ENCODE data around the gene P2RY11. TPM values are rescaled to one million over a fixed set of nuclear protein-coding genes. Genes with fewer than 3 reads are reported as not detected.
A peak's percentile ranks its signal among the peaks of the same experiment; 100 is the strongest.

Gene P2RY11
- total and polyA plus RNA-seq, 2 experiments from 2014 or later, result 4.0 to 4.3 TPM

DNA sequence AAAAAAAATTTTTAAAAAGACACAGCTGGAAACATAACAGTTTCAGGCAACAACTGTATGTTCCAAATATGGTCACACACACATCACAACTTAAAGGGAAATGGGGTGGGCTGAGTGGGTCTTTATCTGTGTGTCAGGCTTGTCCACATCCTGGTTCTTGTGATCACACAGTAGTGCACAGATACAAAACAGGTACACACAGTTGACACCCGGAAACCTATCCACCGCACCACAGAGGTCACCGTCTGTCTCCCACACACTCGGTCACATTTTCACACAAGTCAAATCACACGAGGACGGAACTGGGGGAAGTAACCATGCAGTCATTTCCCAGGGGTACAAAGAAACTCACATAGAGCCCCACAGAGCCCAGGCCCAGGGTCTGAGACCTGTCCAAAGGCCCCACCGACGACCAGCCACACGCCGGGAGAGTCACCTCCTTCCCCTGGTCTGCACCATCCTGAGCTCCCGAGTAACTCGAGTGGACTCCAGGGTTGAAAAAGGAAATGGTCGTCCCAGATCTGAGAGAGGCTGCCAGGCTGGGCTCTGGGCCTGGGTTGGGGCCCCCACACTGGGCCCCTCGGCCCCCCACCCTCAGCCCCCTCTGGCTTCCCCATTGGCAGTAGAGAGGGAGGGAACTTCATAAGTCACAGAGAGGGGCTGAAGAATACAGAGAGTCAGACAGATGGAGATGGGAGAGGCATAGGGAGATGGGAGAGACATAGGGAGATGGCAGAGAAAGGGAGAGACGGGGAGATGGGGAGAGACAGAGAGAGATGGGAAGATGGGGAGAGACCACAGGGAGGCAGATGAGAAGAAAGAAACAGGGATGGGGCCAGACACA is 6.6 kb upstream of the P2RY11 start:
- Mint-ChIP-seq H3K27ac (no peak overlapping the region), H3K27me3 (ENCODE audit: insufficient read depth, low read depth, poor library complexity) (peaks cover 15% of the 10 kb centered on the region), H3K4me1 (peaks cover 7% of the 10 kb centered on the region), H3K36me3 (ENCODE audit: low read depth) (peaks cover 34% of the 10 kb centered on the region), H3K9me3 (no peaks in the 10 kb centered on the region), H3K4me3 (peak overlapping the region; percentile 96; the same call in 1 of the 3 replicates)
- Histone ChIP-seq H3K9me2 (ENCODE audit: insufficient read depth) (no peaks in the 10 kb centered on the region), H3F3A (replicated peaks; ENCODE audit: low read depth) (peaks cover 22% of the 10 kb centered on the region; the same call in 1 of the 2 replicates), H3K36me3 (ENCODE audit: insufficient read depth) (peaks cover 25% of the 10 kb centered on the region), H3K4me3 (no peak overlapping the region), H3K27ac (ENCODE audit: low read depth) (no peak overlapping the region), H3K27me3 (ENCODE audit: insufficient read depth) (no peaks in the 10 kb centered on the region), H2AFZ (peak overlapping the region; percentile 77; the same call in 1 of the 2 replicates), H3K4me1 (ENCODE audit: insufficient read depth) (peaks cover 7% of the 10 kb centered on the region; the same call in 1 of the 2 replicates), H3K4me2 (no peak overlapping the region), H4K20me1 (replicated peaks; ENCODE audit: insufficient read depth) (0 out of 2 replicates have a peak, but pooled peaks cover 7% of the 10 kb centered on the region), H3K79me2 (replicated peaks; ENCODE audit: insufficient read depth) (peaks cover 24% of the 10 kb centered on the region)
- DNase-seq (ENCODE audit: low spot score) (no peak), ATAC-seq (no peak)
- no peak for TF ChIP-seq EZH2 (IDR thresholded peaks at IDR 0.05; ENCODE audit: low read depth, unreplicated experiment)
- TF ChIP-seq, protein P1, sequence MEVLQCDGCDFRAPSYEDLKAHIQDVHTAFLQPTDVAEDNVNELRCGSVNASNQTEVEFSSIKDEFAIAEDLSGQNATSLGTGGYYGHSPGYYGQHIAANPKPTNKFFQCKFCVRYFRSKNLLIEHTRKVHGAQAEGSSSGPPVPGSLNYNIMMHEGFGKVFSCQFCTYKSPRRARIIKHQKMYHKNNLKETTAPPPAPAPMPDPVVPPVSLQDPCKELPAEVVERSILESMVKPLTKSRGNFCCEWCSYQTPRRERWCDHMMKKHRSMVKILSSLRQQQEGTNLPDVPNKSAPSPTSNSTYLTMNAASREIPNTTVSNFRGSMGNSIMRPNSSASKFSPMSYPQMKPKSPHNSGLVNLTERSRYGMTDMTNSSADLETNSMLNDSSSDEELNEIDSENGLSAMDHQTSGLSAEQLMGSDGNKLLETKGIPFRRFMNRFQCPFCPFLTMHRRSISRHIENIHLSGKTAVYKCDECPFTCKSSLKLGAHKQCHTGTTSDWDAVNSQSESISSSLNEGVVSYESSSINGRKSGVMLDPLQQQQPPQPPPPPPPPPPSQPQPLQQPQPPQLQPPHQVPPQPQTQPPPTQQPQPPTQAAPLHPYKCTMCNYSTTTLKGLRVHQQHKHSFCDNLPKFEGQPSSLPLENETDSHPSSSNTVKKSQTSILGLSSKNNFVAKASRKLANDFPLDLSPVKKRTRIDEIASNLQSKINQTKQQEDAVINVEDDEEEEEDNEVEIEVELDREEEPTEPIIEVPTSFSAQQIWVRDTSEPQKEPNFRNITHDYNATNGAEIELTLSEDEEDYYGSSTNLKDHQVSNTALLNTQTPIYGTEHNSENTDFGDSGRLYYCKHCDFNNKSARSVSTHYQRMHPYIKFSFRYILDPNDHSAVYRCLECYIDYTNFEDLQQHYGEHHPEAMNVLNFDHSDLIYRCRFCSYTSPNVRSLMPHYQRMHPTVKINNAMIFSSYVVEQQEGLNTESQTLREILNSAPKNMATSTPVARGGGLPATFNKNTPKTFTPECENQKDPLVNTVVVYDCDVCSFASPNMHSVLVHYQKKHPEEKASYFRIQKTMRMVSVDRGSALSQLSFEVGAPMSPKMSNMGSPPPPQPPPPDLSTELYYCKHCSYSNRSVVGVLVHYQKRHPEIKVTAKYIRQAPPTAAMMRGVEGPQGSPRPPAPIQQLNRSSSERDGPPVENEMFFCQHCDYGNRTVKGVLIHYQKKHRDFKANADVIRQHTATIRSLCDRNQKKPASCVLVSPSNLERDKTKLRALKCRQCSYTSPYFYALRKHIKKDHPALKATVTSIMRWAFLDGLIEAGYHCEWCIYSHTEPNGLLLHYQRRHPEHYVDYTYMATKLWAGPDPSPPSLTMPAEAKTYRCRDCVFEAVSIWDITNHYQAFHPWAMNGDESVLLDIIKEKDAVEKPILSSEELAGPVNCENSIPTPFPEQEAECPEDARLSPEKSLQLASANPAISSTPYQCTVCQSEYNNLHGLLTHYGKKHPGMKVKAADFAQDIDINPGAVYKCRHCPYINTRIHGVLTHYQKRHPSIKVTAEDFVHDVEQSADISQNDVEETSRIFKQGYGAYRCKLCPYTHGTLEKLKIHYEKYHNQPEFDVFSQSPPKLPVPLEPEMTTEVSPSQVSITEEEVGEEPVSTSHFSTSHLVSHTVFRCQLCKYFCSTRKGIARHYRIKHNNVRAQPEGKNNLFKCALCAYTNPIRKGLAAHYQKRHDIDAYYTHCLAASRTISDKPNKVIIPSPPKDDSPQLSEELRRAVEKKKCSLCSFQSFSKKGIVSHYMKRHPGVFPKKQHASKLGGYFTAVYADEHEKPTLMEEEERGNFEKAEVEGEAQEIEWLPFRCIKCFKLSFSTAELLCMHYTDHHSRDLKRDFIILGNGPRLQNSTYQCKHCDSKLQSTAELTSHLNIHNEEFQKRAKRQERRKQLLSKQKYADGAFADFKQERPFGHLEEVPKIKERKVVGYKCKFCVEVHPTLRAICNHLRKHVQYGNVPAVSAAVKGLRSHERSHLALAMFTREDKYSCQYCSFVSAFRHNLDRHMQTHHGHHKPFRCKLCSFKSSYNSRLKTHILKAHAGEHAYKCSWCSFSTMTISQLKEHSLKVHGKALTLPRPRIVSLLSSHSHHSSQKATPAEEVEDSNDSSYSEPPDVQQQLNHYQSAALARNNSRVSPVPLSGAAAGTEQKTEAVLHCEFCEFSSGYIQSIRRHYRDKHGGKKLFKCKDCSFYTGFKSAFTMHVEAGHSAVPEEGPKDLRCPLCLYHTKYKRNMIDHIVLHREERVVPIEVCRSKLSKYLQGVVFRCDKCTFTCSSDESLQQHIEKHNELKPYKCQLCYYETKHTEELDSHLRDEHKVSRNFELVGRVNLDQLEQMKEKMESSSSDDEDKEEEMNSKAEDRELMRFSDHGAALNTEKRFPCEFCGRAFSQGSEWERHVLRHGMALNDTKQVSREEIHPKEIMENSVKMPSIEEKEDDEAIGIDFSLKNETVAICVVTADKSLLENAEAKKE (CRISPR knock-in tag; IDR thresholded peaks at IDR 0.05), result no peak
- no peak for TF ChIP-seq ZNF331 (CRISPR knock-in tag; IDR thresholded peaks at IDR 0.05; ENCODE audit: low read depth)
- TF ChIP-seq, protein P2, sequence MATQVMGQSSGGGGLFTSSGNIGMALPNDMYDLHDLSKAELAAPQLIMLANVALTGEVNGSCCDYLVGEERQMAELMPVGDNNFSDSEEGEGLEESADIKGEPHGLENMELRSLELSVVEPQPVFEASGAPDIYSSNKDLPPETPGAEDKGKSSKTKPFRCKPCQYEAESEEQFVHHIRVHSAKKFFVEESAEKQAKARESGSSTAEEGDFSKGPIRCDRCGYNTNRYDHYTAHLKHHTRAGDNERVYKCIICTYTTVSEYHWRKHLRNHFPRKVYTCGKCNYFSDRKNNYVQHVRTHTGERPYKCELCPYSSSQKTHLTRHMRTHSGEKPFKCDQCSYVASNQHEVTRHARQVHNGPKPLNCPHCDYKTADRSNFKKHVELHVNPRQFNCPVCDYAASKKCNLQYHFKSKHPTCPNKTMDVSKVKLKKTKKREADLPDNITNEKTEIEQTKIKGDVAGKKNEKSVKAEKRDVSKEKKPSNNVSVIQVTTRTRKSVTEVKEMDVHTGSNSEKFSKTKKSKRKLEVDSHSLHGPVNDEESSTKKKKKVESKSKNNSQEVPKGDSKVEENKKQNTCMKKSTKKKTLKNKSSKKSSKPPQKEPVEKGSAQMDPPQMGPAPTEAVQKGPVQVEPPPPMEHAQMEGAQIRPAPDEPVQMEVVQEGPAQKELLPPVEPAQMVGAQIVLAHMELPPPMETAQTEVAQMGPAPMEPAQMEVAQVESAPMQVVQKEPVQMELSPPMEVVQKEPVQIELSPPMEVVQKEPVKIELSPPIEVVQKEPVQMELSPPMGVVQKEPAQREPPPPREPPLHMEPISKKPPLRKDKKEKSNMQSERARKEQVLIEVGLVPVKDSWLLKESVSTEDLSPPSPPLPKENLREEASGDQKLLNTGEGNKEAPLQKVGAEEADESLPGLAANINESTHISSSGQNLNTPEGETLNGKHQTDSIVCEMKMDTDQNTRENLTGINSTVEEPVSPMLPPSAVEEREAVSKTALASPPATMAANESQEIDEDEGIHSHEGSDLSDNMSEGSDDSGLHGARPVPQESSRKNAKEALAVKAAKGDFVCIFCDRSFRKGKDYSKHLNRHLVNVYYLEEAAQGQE (IDR thresholded peaks at IDR 0.05; ENCODE audit: unreplicated experiment), result no peak
- TF ChIP-seq ZNF114 (CRISPR knock-in tag; IDR thresholded peaks at IDR 0.05), result no peak
- TF ChIP-seq, protein P3, sequence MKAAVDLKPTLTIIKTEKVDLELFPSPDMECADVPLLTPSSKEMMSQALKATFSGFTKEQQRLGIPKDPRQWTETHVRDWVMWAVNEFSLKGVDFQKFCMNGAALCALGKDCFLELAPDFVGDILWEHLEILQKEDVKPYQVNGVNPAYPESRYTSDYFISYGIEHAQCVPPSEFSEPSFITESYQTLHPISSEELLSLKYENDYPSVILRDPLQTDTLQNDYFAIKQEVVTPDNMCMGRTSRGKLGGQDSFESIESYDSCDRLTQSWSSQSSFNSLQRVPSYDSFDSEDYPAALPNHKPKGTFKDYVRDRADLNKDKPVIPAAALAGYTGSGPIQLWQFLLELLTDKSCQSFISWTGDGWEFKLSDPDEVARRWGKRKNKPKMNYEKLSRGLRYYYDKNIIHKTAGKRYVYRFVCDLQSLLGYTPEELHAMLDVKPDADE (IDR thresholded peaks at IDR 0.05), result no peak
- no peak for TF ChIP-seq JUNB (IDR thresholded peaks at IDR 0.05; ENCODE audit: unreplicated experiment)
- TF ChIP-seq CREB1 (CRISPR knock-in tag; IDR thresholded peaks at IDR 0.05; ENCODE audit: low read depth), result no peak
- TF ChIP-seq STAT1 (IDR thresholded peaks at IDR 0.05; ENCODE audit: unreplicated experiment), result no peak
- TF ChIP-seq POLR2AphosphoS5 (IDR thresholded peaks at IDR 0.05; ENCODE audit: low read depth), result no peak
- no peak for TF ChIP-seq NANOG (IDR thresholded peaks at IDR 0.05; ENCODE audit: borderline replicate concordance)
- TF ChIP-seq EZH2phosphoT487 (IDR thresholded peaks at IDR 0.05; ENCODE audit: unreplicated experiment), result no peak
- TF ChIP-seq, protein P4, sequence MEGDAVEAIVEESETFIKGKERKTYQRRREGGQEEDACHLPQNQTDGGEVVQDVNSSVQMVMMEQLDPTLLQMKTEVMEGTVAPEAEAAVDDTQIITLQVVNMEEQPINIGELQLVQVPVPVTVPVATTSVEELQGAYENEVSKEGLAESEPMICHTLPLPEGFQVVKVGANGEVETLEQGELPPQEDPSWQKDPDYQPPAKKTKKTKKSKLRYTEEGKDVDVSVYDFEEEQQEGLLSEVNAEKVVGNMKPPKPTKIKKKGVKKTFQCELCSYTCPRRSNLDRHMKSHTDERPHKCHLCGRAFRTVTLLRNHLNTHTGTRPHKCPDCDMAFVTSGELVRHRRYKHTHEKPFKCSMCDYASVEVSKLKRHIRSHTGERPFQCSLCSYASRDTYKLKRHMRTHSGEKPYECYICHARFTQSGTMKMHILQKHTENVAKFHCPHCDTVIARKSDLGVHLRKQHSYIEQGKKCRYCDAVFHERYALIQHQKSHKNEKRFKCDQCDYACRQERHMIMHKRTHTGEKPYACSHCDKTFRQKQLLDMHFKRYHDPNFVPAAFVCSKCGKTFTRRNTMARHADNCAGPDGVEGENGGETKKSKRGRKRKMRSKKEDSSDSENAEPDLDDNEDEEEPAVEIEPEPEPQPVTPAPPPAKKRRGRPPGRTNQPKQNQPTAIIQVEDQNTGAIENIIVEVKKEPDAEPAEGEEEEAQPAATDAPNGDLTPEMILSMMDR (conservative IDR thresholded peaks at IDR 0.05; ENCODE audit: low read depth in 2 of 2), result no peak
